Thymus (tissue), 11 donors: ENCODE results near the gene TRIM24. TPM values are rescaled to one million over a fixed set of nuclear protein-coding genes. Genes with fewer than 3 reads are reported as not detected.
A peak's percentile ranks its signal among the peaks of the same experiment; 100 is the strongest.
"Not testable (repeated sequence)": the region's sequence is repeated elsewhere in the genome, so short reads cannot be mapped to it uniquely, and the experiment has no call there.

Source experiments
- DNase-seq, 9 donors: peaks; one replicate each; pipeline ENCODE4 v3.0.0-alpha.2; 2013; ENCODE audit warnings: low spot score in 9 of 9, low read depth in 6 of 9, missing footprints in 1 of 9
- H3K27ac ChIP-seq, 2 donors: one replicate each; pipeline ENCODE4 v1.5.1; 2013; ENCODE audit warnings: control low read depth in 1 of 2, low read depth in 1 of 2, low read length in 1 of 2, mild to moderate bottlenecking in 1 of 2, moderate library complexity in 1 of 2
- H3K27me3 ChIP-seq, 2 donors: one replicate each; pipeline ENCODE4 v1.5.1; 2013; ENCODE audit warnings: low read length in 1 of 2; ENCODE audit not compliant: control insufficient read depth in 2 of 2, insufficient read depth in 1 of 2
- H3K36me3 ChIP-seq, 2 donors: one replicate each; pipeline ENCODE4 v1.5.1; 2013; ENCODE audit warnings: low read length in 1 of 2, mild to moderate bottlenecking in 1 of 2, moderate library complexity in 1 of 2; ENCODE audit not compliant: control insufficient read depth in 2 of 2, insufficient read depth in 2 of 2
- H3K4me1 ChIP-seq, 2 donors: one replicate each; pipeline ENCODE4 v1.5.1; 2013; ENCODE audit warnings: low read length in 2 of 2; ENCODE audit not compliant: control insufficient read depth in 2 of 2, insufficient read depth in 2 of 2
- H3K4me3 ChIP-seq, 2 donors: one replicate each; pipeline ENCODE4 v1.5.1; 2013; ENCODE audit warnings: low read length in 2 of 2, control low read depth in 1 of 2, mild to moderate bottlenecking in 1 of 2
- H3K9me3 ChIP-seq, 2 donors: one replicate each; pipeline ENCODE4 v1.5.1; 2013; ENCODE audit warnings: low read length in 1 of 2, mild to moderate bottlenecking in 1 of 2; ENCODE audit not compliant: control insufficient read depth in 2 of 2, insufficient read depth in 1 of 2
- WGBS: extraction: QIAGEN DNeasy Blood & Tissue Kit; methylation state at CpG from one replicate; pipeline ENCODE4 v1.1.7; 2013; 5-methylcytosine and 5-hydroxymethylcytosine counted together
- polyA plus RNA-seq: library from polyadenylated mRNA; stranded (reverse); fragments of 200-250 nt; gene quantifications from one replicate; pipeline ENCODE4 v1.2.3, GENCODE V29; 2013
- total RNA-seq: library from RNA; stranded (reverse); fragments of 120-200 nt; gene quantifications from one replicate; pipeline ENCODE4 v1.2.4, GENCODE V29; 2013
- donor health status: healthy.

Gene TRIM24
- total and polyA plus RNA-seq, 2 donors = 18.1 to 28.1 TPM

GRCh38 chr7:138456220-138456619 lies 3.8 kb upstream of the TRIM24 start:
- Histone ChIP-seq H3K27me3 (no peaks in the 10 kb centered on the region), H3K36me3 (no peaks in the 10 kb centered on the region), H3K4me1 (peaks cover 0 to 2% of the 10 kb centered on the region in 2 donors), H3K27ac (no peak overlapping the region), H3K9me3 (no peaks in the 10 kb centered on the region), H3K4me3 (no peak overlapping the region)
- DNase-seq = no peak
- 97% methylated on average over 4 of the region's 4 CpGs for WGBS

DNA sequence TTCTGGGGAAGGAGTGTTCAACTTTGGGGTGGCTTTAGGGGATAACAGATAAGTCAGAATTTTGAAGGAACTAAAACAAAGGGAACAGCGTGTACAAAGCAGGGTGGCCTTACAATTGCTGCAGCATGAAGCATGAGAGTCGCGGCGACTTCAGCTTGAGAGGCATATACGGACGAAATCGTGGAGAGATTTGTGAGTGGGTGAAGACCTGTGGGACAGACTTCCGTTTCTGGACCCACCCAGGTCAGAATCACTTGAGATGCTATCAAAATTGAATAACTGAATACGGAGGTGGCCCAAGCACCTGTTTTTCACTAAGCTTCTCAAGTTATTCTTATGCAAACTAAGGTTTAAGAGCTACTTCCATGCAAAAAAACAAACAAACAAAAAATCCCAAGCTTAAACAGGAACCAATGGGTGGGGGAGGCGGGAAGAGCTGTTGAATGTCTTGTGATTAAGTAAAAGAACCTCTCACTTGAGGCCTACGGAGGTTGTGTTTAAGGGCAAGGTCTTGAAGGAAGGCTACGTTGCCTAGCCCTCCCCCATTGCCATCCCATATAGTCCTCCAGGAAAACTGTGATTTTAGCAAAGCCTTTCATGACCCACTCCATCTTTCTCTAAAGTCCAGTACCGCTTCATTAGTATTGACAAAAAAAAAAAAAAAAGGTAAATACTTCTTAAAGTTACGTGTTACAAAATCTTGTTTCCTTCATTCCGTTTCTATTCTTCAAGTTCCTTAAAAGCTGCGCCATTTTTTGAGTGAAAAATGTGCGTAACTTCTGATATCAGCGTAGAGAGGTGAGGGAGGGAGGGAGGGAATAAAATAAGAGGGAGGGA lies 1.3 kb upstream of the TRIM24 start:
- Histone ChIP-seq H3K9me3 (no peaks in the 10 kb centered on the region), H3K4me3 (no peak overlapping the region), H3K36me3 (peaks cover 0 to 3% of the 10 kb centered on the region in 2 donors), H3K27me3 (no peaks in the 10 kb centered on the region), H3K27ac (no peak overlapping the region), H3K4me1 (peaks cover 3 to 7% of the 10 kb centered on the region in 2 donors)
- DNase-seq = no peak
- WGBS = 95% methylated on average over 18 of the region's 18 CpGs

- 2% methylated on average over 31 of the region's 31 CpGs for WGBS
- DNase-seq = peak in 7 of 9 donors; percentile 90 to 98 (median 95)
Measured at GRCh38 chr7:138459413-138460175, 465 bp upstream of the TRIM24 start.

DNA sequence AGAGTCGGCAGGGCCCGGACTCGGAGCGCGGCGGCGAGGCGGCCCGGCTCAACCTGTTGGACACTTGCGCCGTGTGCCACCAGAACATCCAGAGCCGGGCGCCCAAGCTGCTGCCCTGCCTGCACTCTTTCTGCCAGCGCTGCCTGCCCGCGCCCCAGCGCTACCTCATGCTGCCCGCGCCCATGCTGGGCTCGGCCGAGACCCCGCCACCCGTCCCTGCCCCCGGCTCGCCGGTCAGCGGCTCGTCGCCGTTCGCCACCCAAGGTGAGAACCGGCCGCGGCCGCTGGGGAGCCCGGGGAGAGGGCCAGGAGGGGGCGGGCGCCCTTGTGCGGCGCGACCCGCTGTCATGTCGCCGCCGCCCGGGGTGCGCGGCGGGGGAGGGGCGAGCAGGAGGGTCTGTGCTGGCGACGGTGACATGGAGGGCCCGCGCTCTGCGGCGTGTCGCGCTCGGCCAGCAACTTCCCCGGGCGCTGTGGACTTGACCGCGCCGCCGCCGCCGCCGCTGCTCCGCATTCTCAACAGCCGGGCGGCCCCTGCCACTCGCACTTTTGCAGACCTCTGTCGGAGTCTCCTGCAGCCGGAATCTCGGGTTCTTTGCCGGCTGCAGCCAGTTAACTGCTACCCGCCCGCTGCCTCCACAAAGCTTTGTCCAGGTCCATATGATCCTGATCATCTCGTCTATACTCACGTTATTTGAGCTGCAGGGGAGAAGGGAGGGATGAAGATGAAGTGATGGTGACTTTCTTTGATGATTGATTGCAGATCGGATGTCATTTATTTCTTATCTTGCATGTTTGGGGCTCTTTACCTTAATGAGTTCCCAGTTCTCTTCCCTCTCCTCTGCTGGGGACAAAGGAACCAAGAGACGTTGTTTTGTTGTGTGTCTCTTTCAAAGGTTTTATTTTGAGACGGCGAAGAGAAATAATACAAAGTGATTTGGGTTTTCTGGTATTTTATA lies 869 bp downstream of the TRIM24 start:
- H3K27me3 ChIP-seq = no peaks in the 10 kb centered on the region
- H3K36me3 ChIP-seq = peaks cover 0 to 3% of the 10 kb centered on the region in 2 donors
- H3K4me3 ChIP-seq = peak overlapping the region; percentile 63 to 79
- H3K4me1 ChIP-seq = peaks cover 3 to 7% of the 10 kb centered on the region in 2 donors
- peak overlapping the region; percentile 97 for H3K27ac ChIP-seq
- under 1% methylated on average over 84 of the region's 84 CpGs for WGBS
- peak; percentile 30 to 83 (median 53) for DNase-seq
- no peaks in the 10 kb centered on the region for H3K9me3 ChIP-seq

More at GRCh38 chr7:138459413-138460175, 465 bp upstream of the TRIM24 start:
- peak overlapping the region; percentile 52 to 70 for H3K27ac ChIP-seq
- no peaks in the 10 kb centered on the region for H3K27me3 ChIP-seq
- peak overlapping the region; percentile 47 to 51 for H3K4me3 ChIP-seq
- H3K36me3 ChIP-seq = peaks cover 0 to 3% of the 10 kb centered on the region in 2 donors
- peaks cover 3 to 7% of the 10 kb centered on the region in 2 donors for H3K4me1 ChIP-seq
- H3K9me3 ChIP-seq = no peaks in the 10 kb centered on the region

GRCh38 chr7:138463291-138463618 lies 3.2 kb downstream of the TRIM24 start:
- H3K4me1 ChIP-seq, H3K36me3 ChIP-seq, H3K4me3 ChIP-seq, H3K27me3 ChIP-seq, DNase-seq, H3K9me3 ChIP-seq, H3K27ac ChIP-seq: not testable (repeated sequence)
- WGBS = 96% methylated on average over 6 of the region's 6 CpGs

- no peak overlapping the region for H3K4me3 ChIP-seq
- H3K27me3 ChIP-seq = no peaks in the 10 kb centered on the region
- 88% methylated on average over 3 of the region's 3 CpGs for WGBS
- H3K9me3 ChIP-seq = no peaks in the 10 kb centered on the region
- peaks cover 0 to 3% of the 10 kb centered on the region in 2 donors for H3K36me3 ChIP-seq
- no peak for DNase-seq
- peaks cover 3 to 5% of the 10 kb centered on the region in 2 donors for H3K4me1 ChIP-seq
- H3K27ac ChIP-seq = no peak overlapping the region
Measured at GRCh38 chr7:138465046-138465445, 5.0 kb downstream of the TRIM24 start.

DNA sequence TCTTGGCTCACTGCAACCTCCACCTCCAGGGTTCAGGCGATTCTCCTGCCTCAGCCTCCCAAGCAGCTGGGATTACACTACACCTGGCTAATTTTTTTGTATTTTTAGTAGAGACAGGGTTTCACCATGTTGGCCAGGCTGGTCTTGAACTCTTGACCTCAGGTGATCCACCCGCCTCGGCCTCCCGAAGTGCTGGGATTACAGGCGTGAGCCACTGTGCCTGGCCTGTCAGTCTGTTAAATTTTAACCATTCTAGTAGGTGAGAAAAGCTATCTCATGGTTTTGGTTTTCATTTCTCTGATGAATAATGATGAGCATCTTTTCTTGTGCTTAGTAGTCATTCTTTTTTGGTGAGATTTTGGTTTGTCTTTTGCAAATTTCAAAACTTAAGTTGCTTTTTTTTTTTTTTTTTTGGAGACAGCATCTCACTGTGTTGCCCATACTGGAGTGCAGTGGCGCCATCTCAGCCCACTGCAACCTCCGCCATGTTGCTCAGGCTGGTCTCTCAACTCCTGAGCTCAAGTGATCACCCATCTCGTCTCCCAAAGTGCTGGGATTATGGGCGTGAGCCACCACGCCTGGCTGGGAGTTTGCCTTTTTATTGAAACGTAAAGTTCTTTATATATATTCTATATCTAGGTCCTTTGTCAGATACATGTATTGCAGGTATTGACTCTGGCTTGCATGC lies 6.2 kb downstream of the TRIM24 start:
- not testable (repeated sequence) for H3K36me3 ChIP-seq, H3K27me3 ChIP-seq, DNase-seq, H3K4me1 ChIP-seq, H3K9me3 ChIP-seq, H3K27ac ChIP-seq, H3K4me3 ChIP-seq
- 98% methylated on average over 11 of the region's 11 CpGs for WGBS

GRCh38 chr7:138468244-138469123 lies 8.4 kb downstream of the TRIM24 start:
- no peaks in the 10 kb centered on the region for H3K36me3 ChIP-seq
- H3K4me1 ChIP-seq = no peaks in the 10 kb centered on the region
- WGBS = 98% methylated on average over 5 of the region's 5 CpGs
- DNase-seq = no peak
- H3K27me3 ChIP-seq = no peaks in the 10 kb centered on the region
- H3K27ac ChIP-seq = no peak overlapping the region
- no peak overlapping the region for H3K4me3 ChIP-seq
- no peaks in the 10 kb centered on the region for H3K9me3 ChIP-seq
